Measurements from ENCODE around the gene BTBD16.

Gene BTBD16

GRCh38 chr10:122232769-122233168 is 38.3 kb upstream of the BTBD16 start:
- H3K9me3 ChIP-seq (replicated peaks in 1 of 11) = no peaks in the 10 kb centered on the region
- H4K20me1 ChIP-seq = no peaks in the 10 kb centered on the region; a peak in 1 of 22 replicates
- H3K9ac ChIP-seq = 0 out of 22 replicates have a peak overlapping the region, but pooled peaks of 1 of the 11 experiments have one; percentile 3
- H3K4me2 ChIP-seq = peak overlapping the region in 3 of 11 experiments; percentile 0 to 30 (median 10); a peak in 4 of 22 replicates
- H3K27me3 ChIP-seq = no peaks in the 10 kb centered on the region
- peaks cover 0 to 99% (median 75%) of the 10 kb centered on the region in 11 experiments; a peak in 16 of 22 replicates for H3K36me3 ChIP-seq
- no peak for TF ChIP-seq Cebpa-rat (IDR thresholded peaks at IDR 0.05)
- H3K27ac ChIP-seq = 0 out of 22 replicates have a peak overlapping the region, but pooled peaks of 1 of the 11 experiments have one; percentile 6
- H3K4me3 ChIP-seq = no peak overlapping the region
- peaks cover 0 to 30% (median 11%) of the 10 kb centered on the region in 10 experiments; a peak in 10 of 20 replicates for H3K4me1 ChIP-seq

GRCh38 chr10:122233857-122234348 is 37.2 kb upstream of the BTBD16 start:
- Histone ChIP-seq H3K36me3 (peaks cover 0 to 99% (median 72%) of the 10 kb centered on the region in 11 experiments; a peak in 15 of 22 replicates), H3K4me1 (peaks cover 0 to 28% (median 10%) of the 10 kb centered on the region in 10 experiments; a peak in 6 of 20 replicates), H3K9me3 (replicated peaks in 1 of 11) (no peaks in the 10 kb centered on the region), H3K4me2 (no peak overlapping the region; a peak in 1 of 22 replicates), H3K27ac (0 out of 22 replicates have a peak overlapping the region, but pooled peaks of 1 of the 11 experiments have one; percentile 42), H3K4me3 (no peak overlapping the region), H3K27me3 (no peaks in the 10 kb centered on the region), H4K20me1 (no peaks in the 10 kb centered on the region; a peak in 1 of 22 replicates), H3K9ac (no peak overlapping the region)
- no peak for TF ChIP-seq Cebpa-rat (IDR thresholded peaks at IDR 0.05)

DNA sequence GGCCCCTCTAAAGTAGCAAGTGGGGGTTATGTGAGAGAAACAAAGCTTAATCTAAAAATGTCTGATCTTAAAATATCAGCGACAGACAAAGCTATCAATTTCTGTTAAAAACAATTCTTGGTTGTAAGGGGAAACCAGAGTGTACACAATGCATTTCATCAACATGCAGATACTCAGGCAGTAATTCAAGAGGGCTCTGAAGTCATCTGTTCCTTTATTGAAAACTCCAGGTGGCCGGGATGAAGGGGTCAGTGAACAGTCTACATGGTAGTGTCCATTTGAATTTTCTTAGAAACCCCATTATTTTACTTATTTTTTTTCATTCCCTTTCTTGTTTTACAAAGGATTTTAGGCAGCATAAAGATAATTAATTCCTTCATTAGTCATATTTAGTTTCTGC is 36.7 kb upstream of the BTBD16 start:
- Histone ChIP-seq H4K20me1 (no peaks in the 10 kb centered on the region; a peak in 1 of 22 replicates), H3K4me3 (no peak overlapping the region), H3K27ac (no peak overlapping the region), H3K9ac (no peak overlapping the region), H3K9me3 (replicated peaks in 1 of 11) (no peaks in the 10 kb centered on the region), H3K4me2 (no peak overlapping the region), H3K36me3 (peaks cover 0 to 99% (median 72%) of the 10 kb centered on the region in 11 experiments; a peak in 15 of 22 replicates), H3K4me1 (peaks cover 0 to 28% (median 10%) of the 10 kb centered on the region in 10 experiments; a peak in 6 of 20 replicates), H3K27me3 (no peaks in the 10 kb centered on the region)
- no peak for TF ChIP-seq Cebpa-rat (IDR thresholded peaks at IDR 0.05)

- H3K4me3 ChIP-seq = no peak overlapping the region
- H3K9ac ChIP-seq = no peak overlapping the region
- H3K4me2 ChIP-seq = no peak overlapping the region
- H3K27ac ChIP-seq = no peak overlapping the region
- H3K4me1 ChIP-seq = peaks cover 0 to 22% (median 10%) of the 10 kb centered on the region in 10 experiments; a peak in 6 of 20 replicates
- no peaks in the 10 kb centered on the region for H3K27me3 ChIP-seq
- no peaks in the 10 kb centered on the region for H3K9me3 ChIP-seq (replicated peaks in 1 of 11)
- no peaks in the 10 kb centered on the region; a peak in 1 of 22 replicates for H4K20me1 ChIP-seq
- no peak for TF ChIP-seq Cebpa-rat (IDR thresholded peaks at IDR 0.05)
- peaks cover 0 to 99% (median 74%) of the 10 kb centered on the region in 11 experiments; a peak in 15 of 22 replicates for H3K36me3 ChIP-seq
Measured at GRCh38 chr10:122236690-122237306, 34.3 kb upstream of the BTBD16 start.

DNA sequence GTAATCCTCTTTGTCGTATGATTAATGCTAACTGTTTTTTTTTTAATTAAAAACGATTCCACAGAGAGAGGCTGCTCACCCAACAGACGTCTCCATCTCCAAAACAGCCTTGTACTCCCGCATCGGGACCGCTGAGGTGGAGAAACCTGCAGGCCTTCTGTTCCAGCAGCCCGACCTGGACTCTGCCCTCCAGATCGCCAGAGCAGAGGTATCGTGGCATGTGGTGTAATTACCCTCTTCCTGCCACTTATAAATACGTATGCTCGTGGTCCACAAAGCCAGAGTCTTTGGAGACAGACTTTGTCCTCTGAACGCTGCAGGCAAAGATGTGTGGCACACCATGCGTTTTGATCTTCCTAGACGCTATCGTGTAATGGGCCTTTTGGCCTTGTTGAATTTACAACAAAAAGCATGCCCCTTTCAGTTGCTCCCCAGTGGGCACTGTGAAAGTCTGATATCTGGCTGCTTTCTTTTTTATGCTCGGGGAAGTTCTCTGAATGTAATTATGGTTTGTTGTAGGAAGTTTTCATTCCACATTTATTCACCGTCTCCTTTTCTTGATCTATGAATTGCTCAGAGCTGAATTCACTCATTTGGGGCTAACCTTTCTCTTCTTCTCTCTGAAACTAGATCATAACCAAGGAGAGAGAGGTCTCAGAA is 33.6 kb upstream of the BTBD16 start:
- Histone ChIP-seq H3K9ac (no peak overlapping the region), H3K9me3 (replicated peaks in 1 of 11) (no peaks in the 10 kb centered on the region), H3K36me3 (peaks cover 0 to 99% (median 76%) of the 10 kb centered on the region in 11 experiments; a peak in 15 of 22 replicates), H3K4me2 (no peak overlapping the region), H3K27ac (no peak overlapping the region), H4K20me1 (no peaks in the 10 kb centered on the region; a peak in 1 of 22 replicates), H3K4me1 (peaks cover 0 to 16% (median 6%) of the 10 kb centered on the region in 10 experiments; a peak in 6 of 20 replicates), H3K4me3 (no peak overlapping the region), H3K27me3 (no peaks in the 10 kb centered on the region)
- TF ChIP-seq Cebpa-rat (IDR thresholded peaks at IDR 0.05) = no peak

DNA sequence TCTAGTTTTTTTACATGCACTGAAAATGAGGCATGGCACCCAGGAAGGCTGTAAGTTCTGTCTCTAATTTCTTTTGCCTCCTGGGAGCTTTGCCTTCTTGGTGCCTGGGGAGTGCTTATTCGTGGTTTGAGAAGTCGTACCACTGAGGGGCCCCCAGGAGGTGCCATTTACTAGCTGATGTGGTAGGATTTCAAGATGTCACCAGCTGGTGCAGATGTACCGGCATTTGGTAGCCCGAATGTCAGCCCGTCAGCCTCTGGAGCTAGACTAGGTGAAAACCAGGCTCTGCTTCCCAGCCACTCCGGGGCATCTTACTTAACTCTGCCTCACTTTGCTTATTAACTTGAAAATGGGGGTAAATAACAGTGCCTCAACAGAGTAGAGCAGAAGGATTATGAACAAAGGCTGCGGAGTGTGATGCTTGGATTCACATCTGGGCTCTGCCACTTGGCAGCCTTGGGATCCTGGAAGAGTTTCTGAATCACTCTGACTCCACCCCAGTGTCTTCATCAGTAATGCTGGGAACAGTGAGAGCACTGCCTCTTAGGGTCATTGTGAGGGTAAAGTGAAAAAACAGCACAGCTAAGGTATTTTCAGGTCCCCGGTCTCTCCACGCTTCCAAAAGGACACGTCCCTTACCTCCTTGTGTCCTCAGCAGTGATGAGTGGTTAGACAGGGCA is 31.4 kb upstream of the BTBD16 start:
- no peaks in the 10 kb centered on the region for H3K27me3 ChIP-seq
- H3K36me3 ChIP-seq = peaks cover 0 to 100% (median 80%) of the 10 kb centered on the region in 11 experiments; a peak in 15 of 22 replicates
- 0 out of 20 replicates have a peak, but pooled peaks cover 0 to 6% (median 0%) of the 10 kb centered on the region in 10 experiments for H3K4me1 ChIP-seq
- no peak overlapping the region for H3K27ac ChIP-seq
- H3K9ac ChIP-seq = no peak overlapping the region
- no peak overlapping the region for H3K4me3 ChIP-seq
- H3K9me3 ChIP-seq (replicated peaks in 1 of 11) = no peaks in the 10 kb centered on the region
- TF ChIP-seq Cebpa-rat (IDR thresholded peaks at IDR 0.05) = no peak
- H3K4me2 ChIP-seq = no peak overlapping the region
- H4K20me1 ChIP-seq = no peaks in the 10 kb centered on the region

GRCh38 chr10:122240401-122240800 is 30.7 kb upstream of the BTBD16 start:
- Histone ChIP-seq H3K9ac (no peak overlapping the region), H3K4me1 (0 out of 20 replicates have a peak, but pooled peaks cover 0 to 8% (median 0%) of the 10 kb centered on the region in 10 experiments), H3K9me3 (replicated peaks in 1 of 11) (no peaks in the 10 kb centered on the region), H3K4me2 (no peak overlapping the region), H3K27ac (no peak overlapping the region), H3K27me3 (no peaks in the 10 kb centered on the region), H4K20me1 (no peaks in the 10 kb centered on the region), H3K4me3 (no peak overlapping the region), H3K36me3 (peaks cover 0 to 100% (median 80%) of the 10 kb centered on the region in 11 experiments; a peak in 15 of 22 replicates)
- no peak for TF ChIP-seq Cebpa-rat (IDR thresholded peaks at IDR 0.05)

- Histone ChIP-seq H3K4me1 (0 out of 20 replicates have a peak, but pooled peaks cover 0 to 8% (median 0%) of the 10 kb centered on the region in 10 experiments), H3K27me3 (no peaks in the 10 kb centered on the region), H3K4me2 (no peak overlapping the region), H3K36me3 (peaks cover 0 to 100% (median 67%) of the 10 kb centered on the region in 11 experiments; a peak in 15 of 22 replicates), H3K9me3 (replicated peaks in 1 of 11) (no peaks in the 10 kb centered on the region), H4K20me1 (no peaks in the 10 kb centered on the region), H3K4me3 (no peak overlapping the region), H3K9ac (no peak overlapping the region), H3K27ac (no peak overlapping the region)
- TF ChIP-seq Cebpa-rat (IDR thresholded peaks at IDR 0.05) = no peak
Measured at GRCh38 chr10:122241836-122242235, 29.3 kb upstream of the BTBD16 start.
